Renal pelvis (tissue), 4 donors: ENCODE data around the gene NADSYN1. TPM values are rescaled to one million over a fixed set of nuclear protein-coding genes. Genes with fewer than 3 reads are reported as not detected.
"Not testable (repeated sequence)": the region's sequence is repeated elsewhere in the genome, so short reads cannot be mapped to it uniquely, and the experiment has no call there.

ENCODE experiments used
- DNase-seq: peaks from one replicate; pipeline ENCODE4 v3.0.0-alpha.2; 2013
- polyA plus RNA-seq, 3 donors: library from polyadenylated mRNA; unstranded; fragments of 120-200 nt; gene quantifications; one replicate each; pipeline ENCODE4 v1.2.1, GENCODE V29; 2013; ENCODE audit not compliant: insufficient read length in 3 of 3

NADSYN1 gene
- polyA plus RNA-seq, 3 donors: 41.8 to 60.3 (median 59.6) TPM

- DNase-seq: no peak
Measured at GRCh38 chr11:71519546-71519945, 66.5 kb downstream of the NADSYN1 start.

- DNase-seq: no peak
Measured at GRCh38 chr11:71525188-71525937, 72.4 kb downstream of the NADSYN1 start.

GRCh38 chr11:71525938-71526495 is 73.0 kb downstream of the NADSYN1 start:
- no peak for DNase-seq

- DNase-seq: not testable (repeated sequence)
Measured at GRCh38 chr11:71526796-71527575, 74.0 kb downstream of the NADSYN1 start, which contains the start of gene KRTAP5-7. KRTAP5-7 (plus strand) TSS chr11:71527267; CDS start chr11:71527301, 34 bp downstream.

- DNase-seq: no peak
Measured at GRCh38 chr11:71527576-71528210, 74.7 kb downstream of the NADSYN1 start.

GRCh38 chr11:71530602-71531001 is 77.6 kb downstream of the NADSYN1 start:
- peak; percentile 28 for DNase-seq

- DNase-seq: no peak
Measured at GRCh38 chr11:71532036-71532610, 79.1 kb downstream of the NADSYN1 start.

- not testable (repeated sequence) for DNase-seq
Measured at GRCh38 chr11:71534711-71535608, 82.0 kb downstream of the NADSYN1 start.

GRCh38 chr11:71535825-71536224 is 82.8 kb downstream of the NADSYN1 start:
- DNase-seq: no peak

- no peak for DNase-seq
Measured at GRCh38 chr11:71537537-71537936, 84.5 kb downstream of the NADSYN1 start.

- DNase-seq: not testable (repeated sequence)
Measured at GRCh38 chr11:71537977-71538665, 85.1 kb downstream of the NADSYN1 start, which contains the start of gene KRTAP5-8. KRTAP5-8 (plus strand) TSS chr11:71538025; CDS start chr11:71538056, 31 bp downstream.

GRCh38 chr11:71538666-71538990 is 85.6 kb downstream of the NADSYN1 start:
- DNase-seq: no peak

- no peak for DNase-seq
Measured at GRCh38 chr11:71539017-71539416, 86.0 kb downstream of the NADSYN1 start.

GRCh38 chr11:71539971-71540370 is 87.0 kb downstream of the NADSYN1 start:
- DNase-seq: not testable (repeated sequence)

GRCh38 chr11:71540521-71541304 is 87.7 kb downstream of the NADSYN1 start:
- not testable (repeated sequence) for DNase-seq

GRCh38 chr11:71542382-71542781 is 89.4 kb downstream of the NADSYN1 start:
- no peak for DNase-seq

- DNase-seq: no peak
Measured at GRCh38 chr11:71542879-71543777, 90.1 kb downstream of the NADSYN1 start.

- DNase-seq: no peak
Measured at GRCh38 chr11:71543866-71544265, 90.9 kb downstream of the NADSYN1 start.
